ENCODE data around the gene DNAAF1. TPM values are rescaled to one million over a fixed set of nuclear protein-coding genes. Genes with fewer than 3 reads are reported as not detected.
"Not testable (repeated sequence)": the region's sequence is repeated elsewhere in the genome, so short reads cannot be mapped to it uniquely, and the experiment has no call there.

The DNAAF1 gene
- total RNA-seq, 2 donors from 2014 or later, result 0.20 TPM; not detected in 1

GRCh38 chr16:84212631-84213030 lies 67.5 kb downstream of the DNAAF1 start:
- H3K9me3 ChIP-seq, result no peaks in the 10 kb centered on the region
- no peak overlapping the region for H3K4me3 ChIP-seq
- no peak overlapping the region for H3K27ac ChIP-seq
- DNase-seq, result no peak
- TF ChIP-seq CTCF (IDR thresholded peaks at IDR 0.05), result no peak
- intact Hi-C loops (cut with DNase I), result no loop called here
- H3K4me1 ChIP-seq, result no peaks in the 10 kb centered on the region
- no peaks in the 10 kb centered on the region for H3K27me3 ChIP-seq
- H3K9ac ChIP-seq (ENCODE audit: low read depth in 2 of 2, low read length in 2 of 2), result no peak overlapping the region
- no peaks in the 10 kb centered on the region for H3K36me3 ChIP-seq

GRCh38 chr16:84214451-84215066 lies 69.5 kb downstream of the DNAAF1 start:
- Histone ChIP-seq H3K27me3 (no peaks in the 10 kb centered on the region), H3K9me3 (no peaks in the 10 kb centered on the region)
- intact Hi-C loops (cut with DNase I), result no loop called here

GRCh38 chr16:84215531-84215930 lies 70.4 kb downstream of the DNAAF1 start:
- Histone ChIP-seq H3K9me3 (no peaks in the 10 kb centered on the region), H3K27me3 (no peaks in the 10 kb centered on the region), H3K4me1 (no peaks in the 10 kb centered on the region), H3K4me3 (no peak overlapping the region), H3K36me3 (no peaks in the 10 kb centered on the region), H3K27ac (no peak overlapping the region), H3K9ac (ENCODE audit: low read depth in 2 of 2, low read length in 2 of 2) (no peak overlapping the region)
- intact Hi-C loops (cut with DNase I), result no loop called here
- no peak for DNase-seq
- no peak for TF ChIP-seq CTCF (IDR thresholded peaks at IDR 0.05)

More at GRCh38 chr16:84214451-84215066, 69.5 kb downstream of the DNAAF1 start:
- no peak for DNase-seq
- H3K27ac ChIP-seq, result no peak overlapping the region
- no peak for TF ChIP-seq CTCF (IDR thresholded peaks at IDR 0.05)
- no peak overlapping the region for H3K9ac ChIP-seq (ENCODE audit: low read depth in 2 of 2, low read length in 2 of 2)
- H3K4me1 ChIP-seq, result no peaks in the 10 kb centered on the region
- H3K4me3 ChIP-seq, result no peak overlapping the region
- no peaks in the 10 kb centered on the region for H3K36me3 ChIP-seq

GRCh38 chr16:84216144-84216543 lies 71.0 kb downstream of the DNAAF1 start:
- intact Hi-C loops (cut with DNase I), result not testable (repeated sequence)

GRCh38 chr16:84218176-84218823 lies 73.2 kb downstream of the DNAAF1 start:
- Histone ChIP-seq H3K4me1 (no peaks in the 10 kb centered on the region), H3K4me3 (no peak overlapping the region), H3K9me3 (no peaks in the 10 kb centered on the region), H3K36me3 (no peaks in the 10 kb centered on the region), H3K27me3 (no peaks in the 10 kb centered on the region), H3K27ac (no peak overlapping the region), H3K9ac (ENCODE audit: low read depth in 2 of 2, low read length in 2 of 2) (no peak overlapping the region)
- DNase-seq, result no peak
- intact Hi-C loops (cut with DNase I), result no loop called here
- no peak for TF ChIP-seq CTCF (IDR thresholded peaks at IDR 0.05)

More at GRCh38 chr16:84216144-84216543, 71.0 kb downstream of the DNAAF1 start:
- H3K9ac ChIP-seq (ENCODE audit: low read depth in 2 of 2, low read length in 2 of 2); DNase-seq; H3K36me3 ChIP-seq; H3K27me3 ChIP-seq; H3K4me1 ChIP-seq; H3K27ac ChIP-seq; H3K9me3 ChIP-seq; H3K4me3 ChIP-seq: not testable (repeated sequence)

GRCh38 chr16:84218956-84219355 lies 73.8 kb downstream of the DNAAF1 start:
- Histone ChIP-seq H3K4me1 (no peaks in the 10 kb centered on the region), H3K36me3 (no peaks in the 10 kb centered on the region), H3K27me3 (no peaks in the 10 kb centered on the region), H3K9ac (ENCODE audit: low read depth in 2 of 2, low read length in 2 of 2) (no peak overlapping the region), H3K9me3 (no peaks in the 10 kb centered on the region), H3K27ac (no peak overlapping the region), H3K4me3 (no peak overlapping the region)
- intact Hi-C loops (cut with DNase I), result no loop called here
- TF ChIP-seq CTCF (IDR thresholded peaks at IDR 0.05), result no peak
- DNase-seq, result no peak

All from colonic mucosa (tissue), 4 donors.